Stimulated activated naive CD8-positive, alpha-beta T cell treated with anti-CD3 and anti-CD28 coated beads, Interleukin-15, Interleukin-2, amounts not matched to agents 100 ng/mL and 50 ng/mL, for 24 hours (primary cell): ENCODE results near the gene CNOT1.
"Not testable (repeated sequence)": the region's sequence is repeated elsewhere in the genome, so short reads cannot be mapped to it uniquely, and the experiment has no call there.

Experiments used
- H3K27ac Mint-ChIP-seq: one replicate; pipeline ENCODE4 v1.8.0; 2021; ENCODE audit warnings: mild to moderate bottlenecking, mixed read lengths
- H3K27me3 Mint-ChIP-seq: one replicate; pipeline ENCODE4 v1.8.0; 2021; ENCODE audit warnings: mixed read lengths
- H3K36me3 Mint-ChIP-seq: one replicate; pipeline ENCODE4 v1.8.0; 2021; ENCODE audit warnings: low read depth, mixed read lengths
- H3K4me1 Mint-ChIP-seq: one replicate; pipeline ENCODE4 v1.8.0; 2021; ENCODE audit warnings: low read depth, mixed read lengths
- H3K4me3 Mint-ChIP-seq: one replicate; pipeline ENCODE4 v1.8.0; 2021; ENCODE audit warnings: mild to moderate bottlenecking, mixed read lengths
- H3K9me3 Mint-ChIP-seq: one replicate; pipeline ENCODE4 v1.8.0; 2021; ENCODE audit warnings: mixed read lengths

Gene CNOT1

DNA sequence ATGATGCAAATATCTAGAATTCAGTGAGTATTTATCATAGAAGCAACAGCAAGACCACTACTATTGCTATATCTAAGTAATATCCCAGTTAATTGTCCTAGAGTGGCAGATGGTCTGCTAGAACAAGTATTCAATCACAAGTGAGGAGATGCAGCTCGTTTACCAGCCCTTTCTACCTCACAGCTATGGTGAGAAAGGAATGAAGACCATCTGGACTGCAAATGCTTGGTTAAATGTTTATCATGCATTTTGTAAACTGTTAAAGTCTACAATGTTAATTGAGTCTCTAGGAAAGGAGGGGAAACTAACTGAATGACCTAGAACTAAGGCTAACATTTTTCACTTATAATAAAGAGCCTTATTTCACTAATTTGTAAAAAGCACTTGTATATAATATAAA lies 52.5 kb downstream of the CNOT1 start:
- H3K27me3 Mint-ChIP-seq, result no peaks in the 10 kb centered on the region

DNA sequence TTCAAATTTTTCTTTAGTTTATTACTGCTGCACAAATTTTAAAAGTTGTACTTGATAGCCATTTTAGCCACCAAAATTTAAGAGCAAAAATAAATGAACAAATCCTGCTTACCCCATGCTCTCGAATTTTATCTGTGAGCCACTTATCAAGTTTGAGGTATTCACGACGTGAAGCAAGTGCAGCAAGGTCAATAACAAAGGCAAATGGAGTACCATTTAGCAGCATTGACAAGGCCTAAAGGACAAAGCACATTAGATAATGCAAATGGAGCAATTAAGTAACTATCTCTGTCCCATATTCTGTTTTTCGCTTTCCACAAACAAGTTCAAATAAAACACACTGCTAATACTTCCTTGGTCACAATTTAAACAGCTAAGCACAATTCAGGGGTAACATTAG lies 54.7 kb downstream of the CNOT1 start:
- Mint-ChIP-seq H3K27me3 (no peaks in the 10 kb centered on the region), H3K4me1 (no peaks in the 10 kb centered on the region), H3K27ac (no peak overlapping the region), H3K9me3 (no peaks in the 10 kb centered on the region), H3K36me3 (peaks cover 92% of the 10 kb centered on the region), H3K4me3 (no peak overlapping the region)

More for the DNA sequence above, 52.5 kb downstream of the CNOT1 start:
- H3K4me1 Mint-ChIP-seq, result no peaks in the 10 kb centered on the region
- no peak overlapping the region for H3K4me3 Mint-ChIP-seq
- no peak overlapping the region for H3K27ac Mint-ChIP-seq
- peaks cover 89% of the 10 kb centered on the region for H3K36me3 Mint-ChIP-seq
- H3K9me3 Mint-ChIP-seq, result no peaks in the 10 kb centered on the region

DNA sequence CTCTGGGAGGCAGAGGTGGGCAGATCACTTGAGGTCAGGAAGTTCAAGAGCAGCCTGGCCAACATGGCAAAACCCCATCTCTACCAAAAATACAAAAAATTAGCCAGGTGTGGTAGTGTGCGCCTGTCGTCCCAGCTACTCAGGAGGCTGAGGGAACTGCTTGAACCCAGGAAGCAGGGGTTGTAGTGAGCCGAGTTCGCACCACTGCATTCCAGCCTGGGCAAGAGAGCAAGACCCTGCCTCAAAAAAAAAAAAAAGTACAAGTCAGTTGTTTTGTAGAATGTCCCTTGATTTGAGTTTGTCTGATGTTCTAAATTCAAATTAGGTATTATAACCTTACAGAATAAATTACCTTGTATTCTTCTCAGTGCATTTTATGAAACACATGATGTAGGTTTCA lies 63.9 kb downstream of the CNOT1 start:
- not testable (repeated sequence) for H3K4me1 Mint-ChIP-seq, H3K9me3 Mint-ChIP-seq, H3K4me3 Mint-ChIP-seq, H3K27ac Mint-ChIP-seq, H3K27me3 Mint-ChIP-seq
- peaks cover 72% of the 10 kb centered on the region for H3K36me3 Mint-ChIP-seq

DNA sequence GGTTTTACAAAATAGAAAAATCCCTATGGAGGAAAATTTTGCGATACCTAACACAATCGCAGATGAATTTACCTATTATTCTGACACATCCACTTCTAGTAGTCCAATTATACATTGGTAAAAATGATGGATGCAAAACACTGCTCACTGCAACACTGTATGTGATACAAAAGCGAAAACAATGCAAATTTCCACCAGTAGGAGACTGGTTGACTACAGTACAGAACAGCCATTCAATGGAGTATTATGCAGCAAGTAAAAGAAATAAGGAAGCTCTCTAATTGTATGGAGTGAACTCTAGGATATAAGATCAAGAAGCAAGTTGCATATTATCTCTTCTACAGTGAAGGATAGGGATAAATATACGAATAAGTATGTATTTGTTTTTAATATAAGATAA lies 65.9 kb downstream of the CNOT1 start:
- H3K4me1 Mint-ChIP-seq, result peaks cover 3% of the 10 kb centered on the region
- H3K9me3 Mint-ChIP-seq, result no peaks in the 10 kb centered on the region
- H3K36me3 Mint-ChIP-seq, result peaks cover 67% of the 10 kb centered on the region
- H3K4me3 Mint-ChIP-seq, result no peak overlapping the region
- H3K27me3 Mint-ChIP-seq, result no peaks in the 10 kb centered on the region
- no peak overlapping the region for H3K27ac Mint-ChIP-seq

DNA sequence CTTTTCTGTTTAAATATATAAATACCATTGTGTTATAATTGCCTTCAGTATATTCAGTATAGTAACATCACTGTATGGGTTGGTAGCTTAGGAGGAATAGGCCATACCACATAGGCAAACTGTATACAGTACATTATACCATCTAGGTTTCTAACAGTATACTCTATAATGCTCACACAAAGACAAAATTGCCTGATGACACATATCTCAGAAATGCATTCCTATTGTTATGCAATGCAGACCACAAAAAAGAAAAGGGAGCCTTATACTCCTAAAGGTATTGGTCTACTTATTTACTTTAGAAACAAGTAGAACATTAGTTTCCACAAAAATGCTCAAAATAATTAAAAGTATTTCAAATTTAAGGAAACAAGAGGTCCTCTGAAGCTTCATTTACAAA lies 66.4 kb downstream of the CNOT1 start:
- Mint-ChIP-seq H3K4me3 (no peak overlapping the region), H3K9me3 (no peaks in the 10 kb centered on the region), H3K4me1 (no peaks in the 10 kb centered on the region), H3K27ac (no peak overlapping the region), H3K36me3 (peaks cover 69% of the 10 kb centered on the region), H3K27me3 (no peaks in the 10 kb centered on the region)

DNA sequence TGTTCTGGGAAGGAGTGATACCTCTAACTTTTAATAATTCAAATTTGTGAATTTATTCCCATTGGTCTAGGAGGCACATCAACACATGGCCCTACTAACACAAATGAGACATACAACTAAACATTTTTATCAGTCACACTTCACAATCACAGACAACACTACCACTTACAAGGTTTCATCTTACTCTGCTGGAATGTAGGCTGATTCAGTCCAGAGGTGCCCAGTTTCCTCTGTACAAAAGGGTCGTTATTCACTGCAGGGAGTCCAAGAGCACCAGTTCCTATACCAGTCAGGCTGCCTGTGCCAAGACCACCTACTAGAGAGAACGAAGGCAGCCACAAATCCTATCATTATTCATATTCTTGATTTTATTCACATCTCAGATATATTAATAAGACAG lies 72.9 kb downstream of the CNOT1 start:
- no peaks in the 10 kb centered on the region for H3K27me3 Mint-ChIP-seq
- H3K27ac Mint-ChIP-seq, result peak overlapping the region; percentile 24
- no peaks in the 10 kb centered on the region for H3K9me3 Mint-ChIP-seq
- H3K36me3 Mint-ChIP-seq, result peaks cover 78% of the 10 kb centered on the region
- H3K4me1 Mint-ChIP-seq, result no peaks in the 10 kb centered on the region
- H3K4me3 Mint-ChIP-seq, result no peak overlapping the region

DNA sequence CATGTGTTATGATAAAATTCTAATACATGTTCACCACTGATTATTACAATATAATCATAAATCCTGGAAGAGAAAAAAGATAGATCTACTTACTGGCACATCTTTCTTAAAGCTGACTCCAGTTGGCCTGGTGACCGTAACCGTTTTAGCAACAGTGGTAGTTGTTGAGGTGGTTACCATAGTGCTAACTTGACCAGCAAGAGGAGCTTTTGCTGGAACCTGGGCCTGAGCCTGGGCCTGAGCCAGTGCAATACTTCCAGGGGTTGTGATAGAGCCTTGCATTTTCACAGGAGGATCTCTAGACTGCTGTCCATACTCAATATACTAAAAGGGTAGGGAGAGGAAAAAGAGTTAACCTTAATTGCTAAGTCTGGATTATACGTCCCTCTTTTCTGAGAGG lies 78.1 kb downstream of the CNOT1 start:
- Mint-ChIP-seq H3K4me1 (no peaks in the 10 kb centered on the region), H3K36me3 (peaks cover 78% of the 10 kb centered on the region), H3K27me3 (no peaks in the 10 kb centered on the region), H3K4me3 (no peak overlapping the region), H3K9me3 (no peaks in the 10 kb centered on the region), H3K27ac (no peak overlapping the region)

DNA sequence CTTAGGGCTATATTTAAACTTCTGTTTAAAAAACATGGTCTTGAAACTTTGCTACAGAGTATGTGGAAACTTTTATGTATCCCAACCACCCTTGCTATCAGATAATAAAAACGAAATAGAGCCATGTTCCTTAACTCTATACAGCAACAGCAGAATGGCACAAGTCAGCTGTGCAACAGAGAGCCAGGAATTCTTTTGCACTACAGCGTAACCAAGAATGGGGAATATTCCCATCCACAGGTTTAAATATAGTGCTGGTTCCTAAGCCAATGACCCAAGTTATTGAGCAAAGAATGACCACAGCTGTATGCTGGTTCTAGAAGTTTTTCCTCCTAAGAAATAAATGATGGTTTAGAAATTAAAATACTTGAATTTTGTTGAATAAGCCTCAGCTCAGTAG lies 81.2 kb downstream of the CNOT1 start:
- no peak overlapping the region for H3K4me3 Mint-ChIP-seq
- no peak overlapping the region for H3K27ac Mint-ChIP-seq
- H3K27me3 Mint-ChIP-seq, result no peaks in the 10 kb centered on the region
- H3K4me1 Mint-ChIP-seq, result no peaks in the 10 kb centered on the region
- H3K9me3 Mint-ChIP-seq, result no peaks in the 10 kb centered on the region
- H3K36me3 Mint-ChIP-seq, result peaks cover 80% of the 10 kb centered on the region

DNA sequence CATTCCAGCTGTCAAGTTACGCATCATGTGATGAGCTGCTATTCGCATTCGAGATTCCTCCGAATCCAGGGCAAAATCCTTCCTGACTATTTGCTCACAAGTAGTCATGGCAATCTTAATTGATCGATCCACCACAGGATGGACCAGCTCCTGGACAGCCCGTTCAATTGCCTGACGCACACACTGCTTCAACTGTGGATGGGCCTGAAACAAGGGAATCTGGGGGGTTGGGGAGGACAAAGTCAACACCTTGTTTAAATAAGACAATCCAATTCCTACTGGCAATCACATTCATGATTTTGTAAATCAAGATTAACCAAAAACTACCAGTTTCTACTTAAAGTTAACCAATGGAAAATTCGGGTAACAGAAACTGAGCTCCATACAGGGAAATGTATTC lies 85.9 kb downstream of the CNOT1 start:
- no peaks in the 10 kb centered on the region for H3K27me3 Mint-ChIP-seq

DNA sequence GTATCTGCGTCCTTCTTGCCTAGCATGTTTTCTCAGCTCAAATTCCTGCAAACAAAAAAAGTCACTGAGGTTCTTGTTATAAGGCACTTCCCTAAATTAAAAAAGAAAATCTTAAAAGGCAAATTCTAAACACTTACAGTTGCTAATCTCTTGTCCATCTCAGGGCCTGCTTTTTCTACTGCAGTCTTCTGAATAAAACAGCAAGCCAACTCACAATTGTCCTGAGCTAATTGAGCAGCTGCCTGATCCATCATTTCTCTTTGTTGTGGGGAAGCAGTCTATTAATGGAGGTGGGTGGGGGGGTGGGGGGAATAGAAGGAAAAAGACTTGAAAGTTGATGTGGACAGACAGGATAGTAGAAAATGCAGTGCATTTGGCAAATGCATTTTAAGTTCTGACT lies 87.3 kb downstream of the CNOT1 start:
- H3K9me3 Mint-ChIP-seq, result no peaks in the 10 kb centered on the region
- no peaks in the 10 kb centered on the region for H3K27me3 Mint-ChIP-seq
- H3K4me1 Mint-ChIP-seq, result no peaks in the 10 kb centered on the region
- no peak overlapping the region for H3K4me3 Mint-ChIP-seq
- H3K27ac Mint-ChIP-seq, result no peak overlapping the region
- peaks cover 88% of the 10 kb centered on the region for H3K36me3 Mint-ChIP-seq

More for the DNA sequence above, 85.9 kb downstream of the CNOT1 start:
- Mint-ChIP-seq H3K4me3 (no peak overlapping the region), H3K36me3 (peaks cover 77% of the 10 kb centered on the region), H3K9me3 (no peaks in the 10 kb centered on the region), H3K27ac (no peak overlapping the region), H3K4me1 (no peaks in the 10 kb centered on the region)

DNA sequence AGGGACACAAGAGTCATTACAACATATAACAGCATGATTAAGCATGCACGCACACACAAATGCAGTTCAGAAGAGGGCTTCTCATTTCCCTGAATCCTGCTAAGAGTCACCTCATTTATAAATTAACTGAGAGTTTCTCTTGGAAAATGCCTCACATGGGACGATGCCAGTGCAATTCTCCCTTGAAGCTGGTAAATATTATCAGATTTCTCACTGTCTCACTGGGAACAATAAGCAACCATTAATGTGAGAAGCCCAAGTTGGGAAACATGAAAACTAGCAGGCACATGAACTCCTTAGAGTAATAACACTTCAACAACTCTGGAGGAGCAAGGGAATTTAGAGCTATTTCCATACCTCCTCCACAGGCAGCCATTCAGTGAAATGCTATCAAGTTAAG lies 87.9 kb downstream of the CNOT1 start:
- H3K27me3 Mint-ChIP-seq, result no peaks in the 10 kb centered on the region
- H3K4me3 Mint-ChIP-seq, result no peak overlapping the region
- no peaks in the 10 kb centered on the region for H3K9me3 Mint-ChIP-seq
- no peak overlapping the region for H3K27ac Mint-ChIP-seq
- H3K36me3 Mint-ChIP-seq, result peaks cover 88% of the 10 kb centered on the region
- no peaks in the 10 kb centered on the region for H3K4me1 Mint-ChIP-seq

DNA sequence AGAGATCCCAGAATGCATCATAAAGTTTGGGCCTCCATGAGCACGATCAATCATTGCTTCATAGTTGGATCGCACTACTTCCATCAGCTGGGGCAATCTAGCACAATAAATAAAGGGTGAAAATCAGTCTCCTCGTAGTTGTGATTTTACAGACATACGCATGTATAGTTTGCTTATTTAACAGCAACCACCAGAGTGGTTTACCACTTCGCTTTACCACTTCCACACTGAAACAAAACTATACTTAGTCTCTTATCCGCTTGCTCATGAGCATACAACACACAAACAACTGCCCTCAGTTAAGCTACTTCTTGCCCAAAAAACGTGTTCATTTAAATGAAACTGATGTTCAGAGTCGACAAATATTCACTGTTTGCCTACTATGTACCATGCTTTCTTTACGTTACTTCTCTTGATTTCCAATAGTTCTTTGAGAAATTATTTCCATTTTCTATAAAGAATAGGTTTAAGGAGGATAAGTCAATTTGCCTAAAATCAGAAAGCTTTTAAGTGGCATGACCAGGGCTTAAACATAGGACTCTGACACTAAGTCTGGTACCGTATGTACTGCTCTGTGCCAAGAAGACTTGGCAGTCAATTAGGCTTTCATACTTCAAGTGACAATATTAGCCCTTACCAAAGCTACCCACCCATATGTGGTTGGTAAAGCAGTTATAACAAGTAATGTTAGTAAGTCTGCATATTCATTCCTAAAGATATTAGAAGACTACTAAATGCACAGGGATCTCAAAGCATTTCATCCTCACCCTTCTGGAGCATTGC lies 92.3 kb downstream of the CNOT1 start:
- H3K27me3 Mint-ChIP-seq, result no peaks in the 10 kb centered on the region
- H3K36me3 Mint-ChIP-seq, result peaks cover 85% of the 10 kb centered on the region
- no peak overlapping the region for H3K4me3 Mint-ChIP-seq

DNA sequence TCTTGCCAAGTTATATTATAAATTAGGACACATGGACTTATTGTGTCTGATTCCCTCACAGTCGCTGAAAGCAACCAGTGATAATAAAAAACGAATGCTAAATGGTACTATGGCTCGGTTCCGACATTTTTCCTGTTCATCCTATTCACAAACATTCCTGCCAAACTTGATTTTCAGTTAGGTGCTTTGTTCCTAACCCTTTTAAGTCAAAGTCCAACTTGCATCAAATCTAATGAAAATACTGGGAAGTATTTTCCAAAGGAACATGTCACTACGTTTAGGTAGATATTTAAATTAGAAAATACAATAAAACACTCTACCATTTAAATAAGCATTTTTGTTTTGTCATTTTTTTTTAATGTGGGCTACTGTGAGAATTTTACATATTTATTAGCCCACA lies 93.3 kb downstream of the CNOT1 start:
- Mint-ChIP-seq H3K36me3 (peaks cover 88% of the 10 kb centered on the region), H3K4me1 (no peaks in the 10 kb centered on the region), H3K27me3 (no peaks in the 10 kb centered on the region), H3K4me3 (no peak overlapping the region), H3K27ac (no peak overlapping the region), H3K9me3 (no peaks in the 10 kb centered on the region)

More for the DNA sequence above, 92.3 kb downstream of the CNOT1 start:
- Mint-ChIP-seq H3K9me3 (no peaks in the 10 kb centered on the region), H3K4me1 (no peaks in the 10 kb centered on the region), H3K27ac (no peak overlapping the region)

DNA sequence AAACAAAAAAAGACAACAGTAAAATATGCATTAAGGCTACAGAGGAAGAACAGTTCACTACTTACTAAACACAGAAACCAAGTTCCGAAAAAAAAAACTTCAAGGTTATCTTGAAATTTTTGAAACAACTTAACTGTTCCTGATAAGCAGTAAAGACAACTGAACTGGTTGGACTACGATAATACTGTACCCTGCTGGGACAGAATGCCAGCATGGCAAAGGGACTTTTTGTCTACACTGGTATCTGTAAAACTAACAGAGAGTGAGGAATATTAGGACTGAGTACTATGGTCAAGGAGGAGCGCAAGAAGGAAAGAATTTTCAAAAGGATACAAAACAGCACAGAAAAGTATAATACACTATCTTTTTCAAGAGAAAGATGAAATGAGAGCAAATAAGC lies 94.5 kb downstream of the CNOT1 start:
- Mint-ChIP-seq H3K9me3 (no peaks in the 10 kb centered on the region), H3K4me1 (no peaks in the 10 kb centered on the region), H3K27ac (peak overlapping the region; percentile 4), H3K4me3 (no peak overlapping the region), H3K27me3 (no peaks in the 10 kb centered on the region), H3K36me3 (peaks cover 91% of the 10 kb centered on the region)

DNA sequence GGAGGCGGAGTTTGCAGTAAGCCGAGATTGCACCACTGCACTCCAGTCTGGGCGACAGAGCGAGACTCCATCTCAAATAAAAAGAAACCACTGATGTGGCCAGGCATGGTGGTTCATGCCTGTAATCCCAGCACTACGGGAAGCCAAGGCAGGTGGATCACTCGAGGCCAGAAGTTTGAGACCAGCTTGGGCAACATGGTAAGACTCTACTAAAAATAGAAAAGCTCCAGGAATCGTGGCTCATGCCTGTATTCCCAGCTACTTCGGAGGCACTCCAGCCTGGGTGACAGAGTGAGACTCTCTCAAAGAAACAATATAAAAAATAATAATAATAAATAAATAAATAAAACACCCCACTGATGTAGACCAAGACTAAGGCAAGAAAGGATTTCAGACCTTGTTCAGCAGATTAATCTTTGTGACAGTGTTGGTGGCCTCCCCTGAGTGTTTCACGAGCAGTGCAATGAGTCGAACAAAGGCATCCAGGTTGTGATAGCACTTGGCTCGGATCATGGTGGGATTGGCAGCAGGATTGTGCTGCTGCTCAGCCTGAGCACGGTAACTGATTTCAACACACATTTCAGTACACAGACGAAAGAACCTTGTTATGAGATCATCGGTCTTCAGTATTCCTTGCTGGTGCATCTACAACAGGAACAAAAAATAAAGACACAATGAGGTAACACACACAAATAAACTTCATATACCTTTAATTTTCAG lies 95.7 kb downstream of the CNOT1 start:
- H3K4me1 Mint-ChIP-seq, result no peaks in the 10 kb centered on the region
- H3K9me3 Mint-ChIP-seq, result no peaks in the 10 kb centered on the region
- H3K36me3 Mint-ChIP-seq, result peaks cover 89% of the 10 kb centered on the region
- H3K27ac Mint-ChIP-seq, result no peak overlapping the region
- H3K27me3 Mint-ChIP-seq, result no peaks in the 10 kb centered on the region
- no peak overlapping the region for H3K4me3 Mint-ChIP-seq

DNA sequence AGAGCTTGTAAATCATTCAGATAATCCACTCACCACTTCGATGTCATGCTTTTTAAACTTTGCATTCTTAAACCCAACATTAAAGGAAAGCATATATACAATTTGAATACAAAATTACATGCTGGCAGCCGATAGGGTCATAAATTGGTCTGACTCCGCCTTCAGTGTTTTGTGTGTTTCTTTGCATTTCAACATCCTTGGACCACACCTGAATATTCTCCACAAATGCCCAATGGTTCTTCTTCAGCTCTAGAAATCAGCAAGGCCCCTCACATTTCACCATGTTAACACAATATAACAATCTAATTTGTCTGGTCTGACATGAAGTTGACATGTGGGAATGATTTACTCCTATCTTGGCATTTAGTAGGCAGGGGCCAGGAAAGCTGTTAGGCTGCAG lies 97.2 kb downstream of the CNOT1 start:
- H3K36me3 Mint-ChIP-seq, result peaks cover 84% of the 10 kb centered on the region
- no peaks in the 10 kb centered on the region for H3K4me1 Mint-ChIP-seq
- H3K4me3 Mint-ChIP-seq, result no peak overlapping the region
- no peaks in the 10 kb centered on the region for H3K27me3 Mint-ChIP-seq
- H3K9me3 Mint-ChIP-seq, result no peaks in the 10 kb centered on the region
- no peak overlapping the region for H3K27ac Mint-ChIP-seq
